Effector memory CD4-positive, alpha-beta T cell (primary cell): ENCODE measurements around the gene HBZ.
"Not testable (repeated sequence)": the region's sequence is repeated elsewhere in the genome, so short reads cannot be mapped to it uniquely, and the experiment has no call there.

Experiments used
- DNase-seq, 3 donors: peaks; one replicate each; pipeline ENCODE4 v3.0.0-alpha.2; 2020
- H3K27ac ChIP-seq: 2 replicates; pipeline ENCODE4 v1.7.0; 2013; ENCODE audit warnings: mild to moderate bottlenecking, low read length, moderate library complexity; ENCODE audit not compliant: insufficient read depth, poor library complexity, severe bottlenecking
- H3K27me3 ChIP-seq: replicated peaks from 2 replicates; pipeline ENCODE4 v1.7.0; 2013; ENCODE audit warnings: mild to moderate bottlenecking, low read length; ENCODE audit not compliant: insufficient read depth, control insufficient read depth, poor library complexity, severe bottlenecking
- H3K36me3 ChIP-seq: 2 replicates; pipeline ENCODE4 v1.7.0; 2013; ENCODE audit warnings: mild to moderate bottlenecking, low read length, moderate library complexity; ENCODE audit not compliant: control insufficient read depth, insufficient read depth
- H3K4me1 ChIP-seq: 2 replicates; pipeline ENCODE4 v1.7.0; 2013; ENCODE audit warnings: low read length, mild to moderate bottlenecking; ENCODE audit not compliant: control insufficient read depth, insufficient read depth, poor library complexity, severe bottlenecking
- H3K4me3 ChIP-seq: 2 replicates; pipeline ENCODE4 v1.7.0; 2013; ENCODE audit warnings: low read length, low read depth, mild to moderate bottlenecking; ENCODE audit not compliant: insufficient read depth, poor library complexity, severe bottlenecking
- H3K9me3 ChIP-seq: 2 replicates; pipeline ENCODE4 v1.7.0; 2013; ENCODE audit warnings: mild to moderate bottlenecking, low read length, moderate library complexity; ENCODE audit not compliant: control insufficient read depth

The HBZ gene

DNA sequence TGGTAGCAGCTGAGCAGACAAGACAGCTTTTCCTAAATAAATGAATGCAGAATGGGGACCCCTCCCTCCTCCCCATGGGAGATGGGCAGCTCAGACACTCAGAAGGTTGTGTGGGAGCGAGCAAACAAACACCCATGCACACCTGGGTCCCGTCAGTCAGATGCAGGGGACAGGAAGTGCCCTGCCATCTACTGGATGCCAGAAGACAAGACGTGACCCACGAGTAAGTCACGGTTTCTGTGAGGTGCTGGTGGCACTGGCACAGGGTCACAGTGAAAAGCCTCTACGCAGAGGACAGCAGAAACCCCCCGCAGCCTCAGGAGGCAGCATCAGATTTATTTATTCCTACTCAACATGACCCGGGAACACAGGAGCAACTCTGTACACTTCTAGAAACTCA lies 36.2 kb downstream of the HBZ start:
- Histone ChIP-seq H3K36me3 (peaks cover 47% of the 10 kb centered on the region), H3K4me3 (no peak overlapping the region), H3K9me3 (no peaks in the 10 kb centered on the region), H3K4me1 (no peaks in the 10 kb centered on the region), H3K27ac (no peak overlapping the region), H3K27me3 (no peaks in the 10 kb centered on the region)
- no peak for DNase-seq

DNA sequence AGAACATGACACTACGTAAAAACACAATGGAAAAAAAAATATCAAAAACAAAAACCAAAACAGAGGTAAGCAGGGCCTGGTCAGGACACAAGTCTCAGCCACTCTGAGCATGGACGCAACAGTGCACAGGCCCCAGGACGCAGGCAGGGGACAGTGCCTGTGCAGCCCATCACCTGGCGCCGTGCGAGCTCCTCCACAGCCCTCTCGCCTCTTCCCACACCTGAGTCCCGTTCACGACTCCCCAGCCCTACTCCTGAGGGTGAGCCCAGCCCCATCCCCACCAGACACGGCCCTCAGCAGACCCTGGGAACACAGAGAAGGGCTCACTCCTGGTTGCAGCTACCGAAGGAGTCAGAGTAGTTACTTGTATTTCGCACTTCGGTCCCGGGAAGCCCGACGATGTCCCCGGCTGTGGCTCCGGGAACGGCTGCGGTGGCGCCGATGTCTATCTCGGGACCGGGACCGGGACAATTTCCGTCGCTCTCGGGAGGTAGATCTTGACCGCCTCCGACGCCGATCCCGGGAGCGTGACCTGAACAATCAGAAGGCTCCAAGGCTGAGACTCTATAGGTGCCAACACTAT lies 37.3 kb downstream of the HBZ start:
- Histone ChIP-seq H3K4me3 (no peak overlapping the region), H3K27ac (no peak overlapping the region), H3K36me3 (peaks cover 54% of the 10 kb centered on the region), H3K9me3 (no peaks in the 10 kb centered on the region), H3K4me1 (no peaks in the 10 kb centered on the region), H3K27me3 (no peaks in the 10 kb centered on the region)
- DNase-seq: no peak

DNA sequence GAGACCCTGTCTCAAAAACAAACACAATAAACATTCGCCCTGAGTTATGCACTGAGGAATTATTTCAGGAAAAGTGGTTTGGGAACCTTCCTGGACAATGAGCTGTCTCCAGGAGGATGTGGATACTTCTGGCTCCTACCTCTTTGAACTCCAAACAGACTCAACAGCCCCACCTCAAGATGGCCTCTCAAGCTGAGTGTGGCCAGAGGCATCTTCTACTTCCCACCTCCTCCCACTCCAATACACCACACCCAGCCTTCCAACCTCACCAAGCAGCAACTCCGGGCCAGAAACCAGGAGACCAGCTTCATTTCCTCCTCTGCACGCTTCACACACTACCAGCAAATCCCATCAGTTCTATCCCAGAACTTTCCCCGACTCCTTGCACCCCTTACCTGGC lies 39.4 kb downstream of the HBZ start:
- Histone ChIP-seq H3K4me3 (no peak overlapping the region), H3K36me3 (peaks cover 67% of the 10 kb centered on the region), H3K4me1 (no peaks in the 10 kb centered on the region), H3K9me3 (no peaks in the 10 kb centered on the region), H3K27ac (no peak overlapping the region), H3K27me3 (no peaks in the 10 kb centered on the region)
- DNase-seq: no peak

DNA sequence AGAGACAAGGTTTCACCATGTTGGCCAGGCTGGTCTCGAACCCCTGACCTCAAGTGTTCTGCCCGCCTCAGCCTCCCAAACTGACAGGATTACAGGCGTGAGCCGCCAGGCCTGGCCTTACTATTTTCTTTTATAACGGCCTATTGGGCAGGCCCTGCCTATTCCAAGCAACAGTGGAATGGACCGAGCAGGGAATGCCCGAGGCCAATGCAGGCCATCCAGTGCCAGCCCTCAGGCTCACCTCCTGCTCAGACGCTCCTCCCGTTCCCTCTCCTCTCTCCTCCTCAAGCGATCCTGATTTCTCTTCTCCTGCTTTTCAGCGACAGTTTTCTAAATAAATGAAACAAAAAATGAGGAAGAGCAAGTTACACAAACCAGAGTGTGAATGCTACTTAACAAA lies 40.2 kb downstream of the HBZ start:
- Histone ChIP-seq H3K4me1 (no peaks in the 10 kb centered on the region), H3K4me3 (no peak overlapping the region), H3K9me3 (no peaks in the 10 kb centered on the region), H3K36me3 (peaks cover 67% of the 10 kb centered on the region), H3K27me3 (no peaks in the 10 kb centered on the region), H3K27ac (no peak overlapping the region)
- DNase-seq: no peak

DNA sequence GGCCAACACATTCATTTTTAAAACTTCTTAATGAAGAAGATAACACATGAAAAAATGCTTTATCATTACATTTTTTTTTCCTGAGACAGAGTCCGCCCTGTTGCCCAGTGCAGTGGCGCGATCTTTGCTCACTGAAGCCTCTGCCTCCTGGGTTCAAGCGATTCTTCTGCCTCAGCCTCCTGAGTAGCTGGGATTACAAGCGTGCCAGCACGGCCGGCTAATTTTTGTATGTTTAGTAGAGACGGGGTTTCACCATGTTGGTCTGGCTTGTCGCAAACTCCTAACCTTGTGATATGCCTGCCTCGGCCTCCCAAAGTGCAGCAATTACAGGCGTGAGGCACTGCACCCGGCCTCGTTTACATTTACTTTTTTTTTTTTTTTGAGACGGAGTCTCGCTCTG lies 41.0 kb downstream of the HBZ start:
- no peaks in the 10 kb centered on the region for H3K9me3 ChIP-seq
- H3K36me3 ChIP-seq: peaks cover 74% of the 10 kb centered on the region
- no peak overlapping the region for H3K27ac ChIP-seq
- H3K27me3 ChIP-seq: no peaks in the 10 kb centered on the region
- H3K4me3 ChIP-seq: no peak overlapping the region
- DNase-seq: no peak
- no peaks in the 10 kb centered on the region for H3K4me1 ChIP-seq

DNA sequence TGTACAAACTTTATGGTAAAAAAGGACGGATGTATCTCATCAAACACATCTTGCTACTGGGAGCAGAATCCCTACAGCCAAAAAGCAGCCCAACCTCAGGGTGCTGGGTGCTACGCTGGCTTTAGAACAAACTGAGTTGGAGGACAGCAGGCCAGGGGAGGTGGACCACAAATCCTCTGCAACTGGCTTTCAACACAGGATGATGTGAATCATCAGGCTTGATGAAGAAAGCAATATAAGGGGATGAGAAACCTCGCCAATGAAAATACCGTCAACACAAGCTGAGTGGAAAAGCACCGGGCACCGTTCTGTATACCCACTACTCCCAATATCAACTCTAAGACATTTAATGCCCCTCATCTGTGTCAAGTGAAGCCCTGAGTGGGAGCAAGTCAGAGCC lies 42.1 kb downstream of the HBZ start:
- no peak for DNase-seq
- Histone ChIP-seq H3K27me3 (no peaks in the 10 kb centered on the region), H3K9me3 (no peaks in the 10 kb centered on the region), H3K4me3 (no peak overlapping the region), H3K36me3 (peaks cover 74% of the 10 kb centered on the region), H3K4me1 (no peaks in the 10 kb centered on the region), H3K27ac (no peak overlapping the region)

DNA sequence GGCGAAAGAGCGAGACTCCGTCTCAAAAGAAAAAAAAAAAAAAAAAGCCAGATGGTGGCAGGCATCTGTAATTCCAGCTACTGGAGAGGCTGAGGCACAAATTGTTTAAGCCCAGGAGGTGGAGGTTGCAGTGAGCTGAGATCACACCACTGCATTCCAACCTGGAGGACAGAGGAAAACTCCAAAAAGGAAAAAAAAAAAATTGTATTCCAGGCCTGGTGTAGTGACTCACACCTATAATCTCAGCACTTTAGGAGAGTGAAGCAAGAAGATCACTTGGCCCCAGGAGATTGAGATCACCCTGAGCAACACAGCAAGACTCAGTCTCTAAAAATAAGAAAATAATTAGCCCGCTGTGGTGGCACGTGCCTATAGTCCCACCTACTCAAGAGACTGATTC lies 47.9 kb downstream of the HBZ start:
- Histone ChIP-seq H3K27ac (no peak overlapping the region), H3K9me3 (no peaks in the 10 kb centered on the region), H3K4me3 (no peak overlapping the region), H3K4me1 (no peaks in the 10 kb centered on the region), H3K27me3 (no peaks in the 10 kb centered on the region), H3K36me3 (peaks cover 53% of the 10 kb centered on the region)
- DNase-seq: no peak

DNA sequence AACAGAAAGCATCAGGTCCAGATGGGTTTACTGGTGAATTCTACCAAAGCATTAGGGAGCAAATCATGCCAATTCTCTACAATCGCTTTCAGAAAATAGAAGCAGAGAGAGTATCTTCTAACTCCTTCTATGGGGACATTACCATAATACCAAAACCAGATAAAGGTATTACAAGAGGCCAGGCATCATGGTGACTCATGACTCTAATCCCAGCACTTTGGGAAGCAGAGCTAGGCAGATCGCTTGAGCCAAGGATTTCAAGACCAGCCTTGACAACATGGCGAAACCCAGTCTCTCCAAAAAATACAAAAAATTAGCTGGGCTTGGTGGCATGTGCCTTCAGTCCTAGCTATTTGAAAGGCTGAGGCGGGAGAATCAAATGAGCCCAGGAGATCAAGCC lies 50.8 kb downstream of the HBZ start:
- Histone ChIP-seq H3K9me3 (no peaks in the 10 kb centered on the region), H3K27me3 (no peaks in the 10 kb centered on the region), H3K4me1 (no peaks in the 10 kb centered on the region), H3K27ac (no peak overlapping the region), H3K36me3 (peaks cover 61% of the 10 kb centered on the region), H3K4me3 (no peak overlapping the region)
- no peak for DNase-seq

DNA sequence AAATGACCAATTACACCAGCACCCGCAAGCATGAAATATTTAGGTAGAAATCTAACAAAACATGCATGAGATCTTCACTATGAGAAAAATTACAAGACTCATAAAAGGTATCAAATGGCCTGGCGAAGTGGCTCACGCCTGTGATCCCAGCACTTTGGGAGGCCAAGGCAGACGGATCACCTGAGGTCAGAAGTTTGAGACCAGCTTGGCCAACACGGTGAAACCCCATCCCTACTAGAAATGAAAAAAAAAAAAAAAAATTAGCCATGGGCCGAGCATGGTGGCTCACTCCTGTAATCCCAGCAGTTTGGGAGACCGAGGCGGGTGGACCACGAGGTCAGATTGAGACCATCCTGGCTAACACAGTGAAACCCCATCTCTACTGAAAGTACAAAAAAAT lies 51.6 kb downstream of the HBZ start:
- H3K4me3 ChIP-seq, H3K4me1 ChIP-seq, H3K9me3 ChIP-seq, H3K27me3 ChIP-seq, DNase-seq, H3K27ac ChIP-seq: not testable (repeated sequence)
- peaks cover 58% of the 10 kb centered on the region for H3K36me3 ChIP-seq
